ENCODE data around the gene BMP8B.
"Not testable (repeated sequence)": the region's sequence is repeated elsewhere in the genome, so short reads cannot be mapped to it uniquely, and the experiment has no call there.

The BMP8B gene

GRCh38 chr1:39788758-39789570 is at the start of gene BMP8B:
BMP8B (minus strand) TSS chr1:39788865; CDS start chr1:39788485, 380 bp downstream.
- FAIRE-seq: no peak

- no peak for FAIRE-seq
These were observed 48.0 kb upstream of the BMP8B start for GRCh38 chr1:39836595-39837110.

GRCh38 chr1:39835935-39836594 is 47.4 kb upstream of the BMP8B start:
- FAIRE-seq: no peak

GRCh38 chr1:39835110-39835509 is 46.4 kb upstream of the BMP8B start:
- no peak for FAIRE-seq

GRCh38 chr1:39833621-39834385 is 45.1 kb upstream of the BMP8B start:
- no peak for FAIRE-seq

GRCh38 chr1:39833121-39833520 is 44.5 kb upstream of the BMP8B start:
- no peak for FAIRE-seq

GRCh38 chr1:39832294-39832693 is 43.6 kb upstream of the BMP8B start:
- FAIRE-seq: no peak

GRCh38 chr1:39829791-39830533 is 41.3 kb upstream of the BMP8B start:
- FAIRE-seq: no peak

- FAIRE-seq: no peak
These were observed 40.1 kb upstream of the BMP8B start for GRCh38 chr1:39828734-39829133.

- not testable (repeated sequence) for FAIRE-seq
These were observed 39.6 kb upstream of the BMP8B start for GRCh38 chr1:39828255-39828654.

GRCh38 chr1:39827201-39827600 is 38.5 kb upstream of the BMP8B start:
- FAIRE-seq: no peak

GRCh38 chr1:39826583-39826982 is 37.9 kb upstream of the BMP8B start:
- peak; percentile 78 for FAIRE-seq

- no peak for FAIRE-seq
These were observed 36.8 kb upstream of the BMP8B start for GRCh38 chr1:39825432-39825941.

- FAIRE-seq: peak; percentile 99
These were observed 34.8 kb upstream of the BMP8B start for GRCh38 chr1:39823450-39823849.

GRCh38 chr1:39822146-39822545 is 33.5 kb upstream of the BMP8B start:
- no peak for FAIRE-seq

- FAIRE-seq: no peak
These were observed 30.6 kb upstream of the BMP8B start for GRCh38 chr1:39819091-39819812.

- FAIRE-seq: no peak
These were observed 29.8 kb upstream of the BMP8B start for GRCh38 chr1:39818482-39818881.

GRCh38 chr1:39817091-39817932 is 28.6 kb upstream of the BMP8B start:
- peak; percentile 60 for FAIRE-seq

- FAIRE-seq: peak; percentile 47
These were observed 27.9 kb upstream of the BMP8B start for GRCh38 chr1:39816415-39817090.

GRCh38 chr1:39812913-39813312 is 24.2 kb upstream of the BMP8B start:
- FAIRE-seq: no peak

Measured in colon (tissue), 2 donors.